Measurements from ENCODE around the gene SCPEP1.

Gene SCPEP1

GRCh38 chr17:57051886-57052361, 74.0 kb downstream of the SCPEP1 start:
- no peak for TF ChIP-seq CTCF (IDR thresholded peaks at IDR 0.05)
- Histone ChIP-seq H3K27ac (no peak overlapping the region), H3K4me3 (no peak overlapping the region)
- no peak for DNase-seq (ENCODE audit: low spot score)

Measured in coronary artery (tissue), 2 donors.